HG02623 (cell line): ENCODE data around the gene CFAP46.
"Not testable (repeated sequence)": the region's sequence is repeated elsewhere in the genome, so short reads cannot be mapped to it uniquely, and the experiment has no call there.

ENCODE experiments used
- ATAC-seq: cut with Tn5 transposase; IDR thresholded peaks from one replicate; pipeline ENCODE4 v1.9.1; 2021; ENCODE audit warnings: moderate library complexity; ENCODE audit not compliant: unreplicated experiment

The CFAP46 gene

DNA sequence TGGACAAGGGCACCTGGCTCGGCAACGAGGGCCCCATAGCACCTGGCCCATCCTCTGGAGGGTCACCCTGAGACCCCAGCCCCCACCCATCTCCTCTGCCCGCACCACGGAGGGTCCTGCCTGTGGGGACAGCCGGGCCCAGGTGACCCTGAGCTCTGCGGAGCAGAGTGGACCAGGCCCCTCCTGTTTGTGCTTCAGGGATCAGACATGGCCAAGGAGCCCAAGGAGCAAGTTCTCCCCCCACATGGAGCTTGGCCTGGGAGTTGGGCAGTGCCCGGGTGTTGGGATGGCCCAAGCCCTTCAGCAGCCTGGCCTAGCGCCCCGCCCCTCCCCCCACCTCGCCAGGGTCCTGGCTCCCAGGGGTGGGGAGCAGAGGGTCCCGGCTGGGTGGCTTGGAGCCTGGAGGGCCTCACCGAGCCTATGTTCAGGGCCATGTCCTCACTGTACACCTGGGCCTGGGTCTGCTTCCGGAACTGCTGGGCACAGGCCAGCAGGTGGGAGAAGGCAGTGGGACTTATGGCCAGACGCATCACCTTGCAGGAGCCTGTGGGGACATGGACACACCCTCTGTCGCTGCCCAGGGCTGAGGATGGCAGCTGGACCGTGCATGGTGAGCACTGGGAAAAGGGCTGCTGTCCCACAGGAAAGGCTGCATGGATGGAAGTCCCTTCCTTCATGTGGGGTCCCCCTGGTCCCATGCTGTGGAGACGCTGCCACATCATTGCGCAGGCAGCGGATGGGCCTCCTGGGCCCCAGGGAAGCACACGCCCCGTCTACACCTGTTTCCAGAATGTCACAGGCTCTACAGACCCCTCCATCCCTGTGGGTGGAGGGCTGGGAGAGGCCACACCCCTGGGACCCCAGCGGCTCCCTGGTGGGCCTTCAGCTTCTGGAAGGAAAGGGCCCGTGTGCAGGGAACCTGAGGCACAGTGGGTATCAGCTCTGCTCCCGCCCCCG lies 107.2 kb downstream of the CFAP46 start:
- no peak for ATAC-seq

DNA sequence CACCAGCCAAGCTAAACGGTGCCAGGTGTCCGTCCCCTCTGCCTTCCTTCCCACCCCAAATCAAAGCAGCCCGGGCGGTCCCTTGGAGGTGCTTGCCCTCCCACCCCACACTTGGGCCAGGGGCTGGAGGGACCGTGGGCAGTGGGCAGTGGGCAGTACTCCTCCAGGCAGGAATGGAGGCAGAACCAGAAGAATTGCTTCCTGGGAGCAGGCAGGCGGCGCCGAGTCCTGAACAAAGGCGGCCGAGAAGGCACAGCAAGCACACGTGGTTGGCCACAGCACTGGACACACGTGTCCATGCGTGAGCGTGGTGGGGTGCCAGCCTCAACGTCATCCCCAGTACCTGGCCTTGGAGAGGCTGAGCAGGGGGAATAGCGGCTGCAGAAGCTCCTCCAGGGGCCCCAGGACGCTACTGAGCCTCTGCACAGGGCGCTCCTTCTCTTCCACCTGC lies 108.0 kb downstream of the CFAP46 start:
- ATAC-seq: no peak

DNA sequence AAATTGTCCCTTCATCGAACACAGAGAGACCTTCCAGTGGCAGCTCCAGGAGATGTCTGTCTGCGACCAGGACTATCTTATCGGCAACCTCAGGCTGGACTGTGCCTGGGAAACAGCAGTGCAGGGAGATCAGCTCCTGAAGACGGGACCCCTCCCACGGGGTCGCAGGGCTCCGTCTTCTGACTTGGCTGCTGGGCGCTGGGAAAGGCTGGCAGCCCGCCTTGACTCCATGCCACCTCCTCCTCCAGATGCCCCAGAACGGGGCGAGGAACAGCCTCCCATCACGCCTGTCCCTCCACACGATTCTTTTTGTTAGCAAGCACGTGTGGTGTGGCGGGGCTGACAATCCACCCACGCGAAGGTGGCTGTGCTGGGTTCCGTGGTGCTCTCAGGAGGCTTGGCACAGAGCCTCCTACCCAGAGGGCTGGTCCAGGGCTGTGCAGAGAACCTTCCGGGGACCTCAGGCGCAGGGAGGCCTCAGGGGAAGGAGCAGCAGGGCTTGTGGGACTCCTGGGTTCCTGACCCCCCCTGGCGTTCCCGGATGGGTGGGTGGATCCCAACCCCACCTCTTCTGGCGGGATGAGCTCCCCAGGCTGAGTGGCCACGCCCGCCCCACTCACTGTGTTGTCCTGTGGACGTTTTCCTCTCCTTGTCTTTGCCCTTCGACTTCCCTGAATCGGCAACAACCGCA lies 108.8 kb downstream of the CFAP46 start:
- ATAC-seq: no peak

DNA sequence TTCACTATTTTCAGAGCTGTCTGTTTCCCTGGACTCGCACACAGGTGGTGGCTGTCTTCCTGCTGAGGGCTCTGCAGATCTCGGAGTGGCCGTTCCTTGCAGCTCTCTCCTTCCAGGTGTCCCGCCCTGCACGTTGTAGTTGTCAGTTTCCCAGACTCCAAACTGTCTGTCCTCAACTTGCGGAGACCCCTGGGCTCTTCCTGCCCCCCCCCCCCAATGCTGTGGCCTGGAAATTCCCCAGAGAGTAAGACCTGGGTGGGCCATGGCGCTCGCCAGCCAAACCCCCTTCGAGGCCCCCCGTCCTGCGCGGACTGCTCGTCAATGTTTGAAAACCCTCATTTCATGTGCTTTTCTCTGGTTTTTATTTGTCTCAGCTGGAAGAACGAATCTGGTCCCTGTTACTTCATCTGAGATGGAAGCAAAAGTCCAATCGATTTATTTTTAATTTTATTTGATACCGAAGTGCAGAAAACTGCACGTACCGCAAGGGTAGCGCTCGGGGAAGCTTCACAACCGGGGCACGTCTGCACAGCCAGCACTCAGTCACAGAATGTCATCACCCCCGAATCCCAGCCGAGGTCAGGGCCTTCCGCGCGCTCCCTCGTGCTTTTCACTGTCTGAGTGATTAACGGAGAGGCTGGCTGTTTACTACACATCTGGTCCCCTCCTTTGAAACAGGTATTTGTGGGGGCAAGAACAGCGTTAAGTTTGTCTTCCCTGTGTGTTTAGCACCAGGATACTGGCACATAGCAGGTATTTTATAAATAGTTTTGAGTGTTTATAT lies 110.0 kb downstream of the CFAP46 start:
- no peak for ATAC-seq

DNA sequence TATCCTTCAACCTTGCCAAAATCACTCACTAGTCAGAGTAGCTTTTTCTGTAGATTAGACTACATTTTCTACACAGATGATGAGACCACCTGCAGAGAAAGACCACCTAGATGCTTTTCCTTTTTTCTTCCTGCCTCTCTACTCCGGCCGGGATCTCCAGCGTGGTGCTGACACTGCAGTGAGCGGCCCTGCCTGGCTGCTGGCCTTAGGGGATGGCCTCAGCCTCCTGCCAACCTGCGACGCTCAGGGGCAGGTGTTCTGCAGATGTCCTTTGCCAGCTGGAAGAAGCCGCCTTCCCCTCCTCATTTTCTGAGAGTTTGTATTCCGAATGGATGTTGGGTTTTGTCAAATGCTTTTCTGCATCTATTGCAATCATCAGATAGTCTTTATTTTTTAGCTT lies 113.0 kb downstream of the CFAP46 start:
- ATAC-seq: no peak

DNA sequence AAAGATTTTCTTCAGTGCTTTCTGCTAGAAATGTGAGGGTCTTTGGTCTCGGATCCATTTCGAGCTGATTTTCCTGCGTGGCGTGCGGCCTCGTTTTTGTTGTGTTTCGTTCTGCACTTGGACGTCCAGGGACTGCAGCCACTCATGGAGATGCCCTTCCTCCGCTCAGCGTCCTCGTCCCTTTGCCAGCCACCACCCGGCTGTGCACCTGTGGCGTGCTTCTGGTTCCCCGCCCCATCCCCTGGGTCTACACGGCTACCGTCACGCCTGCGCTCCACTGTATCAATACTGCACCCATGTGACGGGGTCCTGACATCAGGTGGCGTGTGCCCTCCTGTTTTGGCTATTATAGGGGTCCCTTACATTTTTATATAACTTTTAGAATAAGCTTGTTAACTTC lies 113.7 kb downstream of the CFAP46 start:
- ATAC-seq: no peak

DNA sequence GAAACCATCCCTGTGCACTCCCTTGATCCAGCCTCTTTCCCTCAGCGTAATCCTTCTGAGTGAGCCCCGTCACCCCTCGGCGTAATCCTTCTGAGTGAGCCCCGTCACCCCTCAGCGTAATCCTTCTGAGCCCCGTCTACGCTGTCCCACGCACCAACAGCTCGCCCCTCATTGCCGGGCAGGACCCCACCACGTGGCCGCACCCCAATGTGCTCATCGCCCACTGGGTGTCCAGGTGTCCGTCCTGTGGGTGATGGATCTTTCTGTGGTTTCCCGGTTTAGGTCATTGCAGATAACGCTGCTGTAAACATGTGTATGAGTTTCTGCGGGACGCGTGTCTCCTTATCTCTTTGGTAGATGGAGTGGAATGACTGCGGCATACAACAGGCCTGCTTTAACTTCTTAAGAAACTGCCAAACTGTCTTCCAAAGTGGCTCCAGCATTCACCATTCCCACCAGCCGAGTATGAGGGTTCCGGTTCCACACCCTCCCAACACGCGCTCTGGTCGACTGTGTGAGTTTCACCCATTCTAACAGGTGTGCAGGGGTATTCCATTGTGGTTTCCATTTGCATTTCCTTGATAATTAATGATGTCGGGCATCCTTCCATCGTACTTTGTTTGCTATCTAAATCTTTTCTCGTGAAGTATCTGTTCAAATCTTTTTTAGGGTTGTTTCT lies 114.4 kb downstream of the CFAP46 start:
- ATAC-seq: no peak

DNA sequence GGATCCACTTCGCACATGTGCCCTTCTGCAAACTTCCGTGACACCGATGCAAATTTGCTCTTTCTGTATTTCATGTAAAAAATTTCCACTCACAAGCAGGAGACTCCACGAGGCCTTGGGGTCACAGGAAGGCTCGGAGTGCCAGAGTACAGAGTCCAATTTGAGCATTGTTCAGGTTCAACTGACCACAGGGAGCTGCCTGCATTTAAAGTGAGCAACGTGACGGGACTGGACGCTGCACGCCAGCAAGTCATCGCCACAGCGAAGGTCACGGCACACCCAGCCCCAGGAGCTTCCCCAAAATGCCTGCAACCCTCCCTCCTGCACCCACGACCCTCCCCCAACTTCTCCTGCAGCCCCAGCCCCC lies 115.0 kb downstream of the CFAP46 start:
- ATAC-seq: no peak

DNA sequence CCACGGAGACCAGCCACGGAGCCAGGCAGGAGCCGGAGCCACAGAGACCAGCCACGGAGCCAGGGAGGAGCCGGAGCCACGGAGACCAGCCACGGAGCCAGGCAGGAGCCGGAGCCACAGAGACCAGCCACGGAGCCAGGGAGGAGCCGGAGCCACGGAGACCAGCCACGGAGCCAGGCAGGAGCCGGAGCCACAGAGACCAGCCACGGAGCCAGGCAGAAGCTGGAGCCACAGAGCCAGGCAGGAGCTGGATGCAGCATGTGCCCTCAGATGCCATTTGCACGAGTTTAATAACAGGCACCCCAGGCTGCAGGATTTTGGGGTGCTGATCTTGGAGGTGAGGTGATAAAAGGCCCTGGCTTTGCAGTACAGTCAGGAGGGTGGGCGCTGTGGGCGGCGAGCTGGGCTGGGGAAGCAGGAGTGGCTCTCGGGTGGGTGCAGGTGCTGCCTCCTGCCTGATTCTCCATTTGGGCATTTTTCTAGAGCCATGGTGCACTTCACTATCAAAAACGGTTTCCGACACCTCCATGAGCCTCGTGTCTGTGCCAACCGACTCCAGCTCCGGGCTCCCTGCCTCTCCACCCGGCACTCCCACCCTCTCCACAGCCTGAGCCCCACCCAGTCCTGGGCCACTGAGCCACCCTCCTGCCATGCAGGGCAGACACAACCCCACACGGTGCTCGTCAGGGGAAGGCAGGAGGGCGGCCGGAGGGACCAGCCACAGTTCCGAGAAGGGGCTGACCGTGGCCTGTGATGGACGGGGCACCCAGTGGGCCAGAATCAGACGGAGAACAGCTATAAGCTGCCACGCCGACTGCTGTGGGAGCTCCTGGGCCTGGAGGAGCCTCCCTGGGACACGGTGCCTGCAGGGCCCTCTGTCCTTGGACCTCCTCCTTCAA lies 115.6 kb downstream of the CFAP46 start:
- ATAC-seq: no peak

DNA sequence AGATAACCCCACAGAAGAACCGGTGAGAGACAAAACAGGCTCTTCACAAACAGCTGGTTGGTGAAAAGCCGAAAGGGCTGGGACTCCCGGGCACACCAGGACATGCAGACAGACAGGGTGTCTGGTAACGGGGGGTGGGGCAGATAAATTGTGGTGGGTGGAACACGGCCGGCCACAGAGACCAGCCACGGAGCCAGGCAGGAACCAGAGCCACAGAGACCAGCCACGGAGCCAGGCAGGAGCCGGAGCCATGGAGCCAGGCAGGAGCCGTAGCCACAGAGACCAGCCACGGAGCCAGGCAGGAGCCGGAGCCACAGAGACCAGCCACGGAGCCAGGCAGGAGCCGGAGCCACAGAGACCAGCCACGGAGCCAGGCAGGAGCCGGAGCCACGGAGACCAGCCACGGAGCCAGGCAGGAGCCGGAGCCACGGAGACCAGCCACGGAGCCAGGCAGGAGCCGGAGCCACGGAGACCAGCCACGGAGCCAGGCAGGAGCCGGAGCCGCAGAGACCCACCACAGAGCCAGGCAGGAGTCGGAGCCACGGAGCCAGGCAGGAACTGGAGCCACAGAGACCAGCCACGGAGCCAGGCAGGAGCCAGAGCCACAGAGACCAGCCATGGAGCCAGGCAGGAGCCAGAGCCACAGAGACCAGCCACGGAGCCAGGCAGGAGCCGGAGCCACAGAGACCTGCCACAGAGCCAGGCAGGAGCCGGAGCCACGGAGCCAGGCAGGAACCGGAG lies 116.4 kb downstream of the CFAP46 start:
- not testable (repeated sequence) for ATAC-seq

DNA sequence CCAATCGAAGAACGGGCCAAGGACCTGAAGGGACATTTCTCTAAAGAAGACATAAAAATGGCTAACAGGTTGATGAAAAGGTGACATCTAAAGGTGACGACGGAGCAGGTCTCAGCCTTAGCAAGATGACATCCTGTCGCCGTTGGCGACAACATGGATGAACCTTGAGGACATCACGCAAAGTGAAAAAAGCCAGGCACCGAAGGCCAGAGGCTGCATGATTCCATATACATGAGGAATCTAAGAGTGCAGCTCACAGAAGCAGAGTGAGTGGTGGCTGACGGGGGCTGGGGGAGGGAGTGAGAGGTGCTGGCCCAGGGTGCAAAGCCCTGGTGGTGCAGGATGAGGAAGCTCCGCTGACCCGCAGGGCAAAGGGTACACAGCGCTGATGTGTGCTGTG lies 122.3 kb downstream of the CFAP46 start:
- ATAC-seq: no peak

DNA sequence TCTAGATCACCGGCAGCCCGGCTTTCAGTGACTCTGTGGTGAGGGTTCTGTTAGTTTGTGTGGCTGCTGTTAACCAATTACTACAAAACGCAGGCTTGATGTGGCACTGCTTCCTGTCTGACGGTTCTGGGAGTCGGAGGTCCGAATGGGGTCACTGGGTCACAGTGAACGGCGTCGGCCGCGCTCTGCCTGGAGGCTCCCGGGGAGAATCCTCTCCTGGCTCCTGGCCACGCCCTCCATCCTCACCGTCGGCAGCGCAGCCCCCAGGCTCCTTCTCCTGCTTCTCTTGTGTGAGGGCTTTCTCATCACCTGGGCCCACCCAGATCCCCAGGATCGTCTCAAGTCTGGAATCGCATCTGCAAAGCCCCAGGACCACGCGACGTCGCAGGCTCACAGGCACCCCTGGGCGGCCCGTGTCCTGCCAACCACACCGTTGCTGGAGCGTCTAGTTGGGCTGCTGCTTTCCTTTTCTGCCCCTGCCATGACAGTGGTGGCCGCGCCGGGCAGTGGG lies 124.6 kb downstream of the CFAP46 start:
- ATAC-seq: no peak

DNA sequence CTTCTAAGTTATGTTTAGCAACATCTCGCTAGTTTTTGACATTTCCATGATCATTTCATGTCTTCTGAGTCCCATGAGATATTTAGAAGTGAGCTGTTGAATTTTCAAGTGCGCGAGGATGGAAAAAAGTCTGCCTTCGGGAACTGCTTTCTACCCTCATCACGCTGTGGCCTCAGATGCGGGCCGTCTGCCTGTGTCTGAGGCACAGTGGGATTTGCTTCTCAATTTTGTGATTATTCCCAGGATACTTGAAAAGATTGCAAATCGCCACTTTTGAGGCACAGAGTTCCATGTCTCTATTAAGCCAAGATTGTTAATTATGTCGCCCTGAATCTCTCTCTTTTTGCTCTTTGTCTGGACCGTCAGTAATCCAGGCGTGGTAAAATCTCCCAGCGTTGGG lies 125.7 kb downstream of the CFAP46 start:
- no peak for ATAC-seq

DNA sequence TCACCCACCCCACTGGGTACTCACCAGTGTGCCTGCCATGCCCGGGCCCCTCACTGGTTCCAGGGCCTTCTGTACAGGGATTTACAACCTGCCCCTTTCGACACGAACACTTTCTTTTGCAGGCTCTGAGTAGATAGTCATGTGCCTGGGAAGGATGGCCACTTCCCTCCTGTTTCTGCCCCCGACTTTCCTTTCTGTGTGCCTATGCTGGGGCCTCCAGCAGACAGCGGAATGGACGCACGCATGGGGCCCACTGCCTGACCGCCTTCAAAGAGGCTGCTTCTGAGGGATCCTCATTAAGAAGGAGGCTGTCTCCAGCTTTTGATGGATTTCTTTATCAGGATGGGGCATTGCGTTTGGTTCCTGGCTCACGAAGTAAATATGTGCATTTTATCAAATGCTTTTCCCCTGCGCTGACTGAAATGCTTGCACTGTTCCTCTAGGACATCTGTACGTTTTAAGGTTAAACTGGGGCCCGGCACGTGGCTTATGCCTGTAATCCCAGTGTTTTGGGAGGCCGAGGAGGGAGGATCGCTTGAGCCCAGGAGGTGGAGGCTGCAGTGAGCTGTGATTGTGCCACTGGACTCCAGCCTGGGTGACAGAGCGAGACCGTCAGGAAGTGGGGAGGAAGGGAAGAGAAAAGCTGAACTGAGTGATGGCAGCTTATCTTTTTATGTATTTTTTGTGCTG lies 127.1 kb downstream of the CFAP46 start:
- ATAC-seq: no peak

DNA sequence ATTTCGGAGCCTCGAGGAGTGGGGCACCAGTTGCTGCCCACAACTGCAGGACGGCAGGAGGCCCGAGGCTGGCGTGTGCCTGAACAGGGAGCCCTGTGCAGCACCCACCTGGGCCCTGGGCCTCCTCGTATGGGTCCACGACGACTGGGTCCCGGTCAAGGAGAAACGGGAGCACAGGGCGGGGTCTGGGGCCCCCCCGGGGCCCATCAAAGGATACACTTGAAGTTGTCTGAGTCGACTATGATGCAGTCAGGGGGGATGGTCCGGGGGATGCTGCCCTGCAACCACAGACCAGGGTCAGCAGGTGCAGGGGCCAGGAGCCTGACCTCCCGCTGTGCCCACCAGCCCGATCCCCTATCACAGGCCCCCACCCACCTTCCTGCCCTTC lies 127.9 kb downstream of the CFAP46 start:
- no peak for ATAC-seq

DNA sequence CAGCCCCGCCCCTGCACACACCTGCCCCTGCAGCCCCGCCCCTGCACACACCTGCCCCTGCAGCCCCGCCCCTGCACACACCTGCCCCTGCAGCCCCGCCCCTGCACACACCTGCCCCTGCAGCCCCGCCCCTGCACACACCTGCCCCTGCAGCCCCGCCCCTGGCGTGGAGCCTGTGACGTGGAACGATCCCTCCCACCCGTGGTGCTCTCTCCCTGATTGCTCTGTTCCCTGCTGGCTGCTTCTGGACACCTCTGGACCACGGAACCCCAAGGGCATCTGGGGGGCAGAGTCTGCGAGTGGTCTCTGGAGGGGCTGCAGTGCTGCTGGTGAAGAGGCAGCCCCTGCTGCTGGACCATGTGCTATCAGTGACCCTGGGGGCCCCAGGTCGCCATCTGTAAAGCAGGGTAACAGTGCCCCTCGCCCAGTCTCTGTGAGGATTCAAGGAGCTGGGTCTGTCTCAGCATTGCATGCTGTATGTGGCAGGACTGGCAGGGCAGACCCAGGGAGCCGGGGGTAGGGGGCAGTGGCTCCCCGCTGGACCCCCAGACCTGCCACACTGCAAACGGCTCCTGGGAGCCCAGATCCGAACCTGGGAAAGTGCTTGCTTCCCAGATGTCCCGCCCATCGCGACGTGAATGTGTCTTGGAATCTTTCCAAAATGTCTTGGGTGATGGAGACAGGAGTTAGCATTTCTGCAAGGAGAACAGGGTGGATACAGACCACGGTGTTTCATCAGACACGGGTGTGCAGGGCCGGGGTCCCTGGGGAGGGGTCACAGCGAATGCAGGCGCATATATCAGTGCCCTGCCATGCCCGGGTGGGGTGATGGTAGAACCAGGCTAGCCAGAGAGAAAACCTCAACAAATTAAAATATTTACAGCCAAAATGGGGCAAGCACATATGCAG lies 128.6 kb downstream of the CFAP46 start:
- ATAC-seq: no peak

DNA sequence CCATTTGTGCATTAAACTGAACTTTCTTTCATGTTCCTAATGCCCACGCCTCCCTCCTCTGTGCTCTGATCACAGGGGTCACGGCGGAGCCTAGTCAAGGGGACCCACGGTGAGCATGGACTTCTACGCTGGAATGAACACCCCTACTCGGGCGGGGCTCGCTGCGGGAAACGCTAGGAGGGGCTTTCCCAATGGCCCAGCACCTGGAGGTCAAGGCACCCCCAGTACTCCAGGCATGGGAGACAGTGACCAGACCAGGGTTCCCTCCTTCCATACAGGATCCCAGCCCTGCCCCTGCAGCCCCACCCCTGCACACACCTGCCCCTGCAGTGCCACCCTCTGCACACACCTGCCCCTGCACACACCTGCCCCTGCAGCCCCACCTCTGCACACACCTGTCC lies 129.4 kb downstream of the CFAP46 start:
- no peak for ATAC-seq
